ENCODE data around the gene FRK. TPM values are rescaled to one million over a fixed set of nuclear protein-coding genes. Genes with fewer than 3 reads are reported as not detected.
A peak's percentile ranks its signal among the peaks of the same experiment; 100 is the strongest.
"Not testable (repeated sequence)": the region's sequence is repeated elsewhere in the genome, so short reads cannot be mapped to it uniquely, and the experiment has no call there.

The FRK gene
- total RNA-seq, 1 experiment from 2014 or later: 2.9 TPM

GRCh38 chr6:116074732-116075390 is 14.2 kb upstream of the FRK start:
- DNase-seq (ENCODE audit: low read depth): peak; percentile 29

- peak; percentile 79 for DNase-seq (ENCODE audit: low read depth)
Observed at GRCh38 chr6:116073765-116074440, 13.2 kb upstream of the FRK start.

- no peak for DNase-seq (ENCODE audit: low read depth)
Observed at GRCh38 chr6:116072368-116072767, 11.7 kb upstream of the FRK start.

GRCh38 chr6:116070616-116071389 is 10.1 kb upstream of the FRK start:
- DNase-seq (ENCODE audit: low read depth): no peak

- no peak for DNase-seq (ENCODE audit: low read depth)
Observed at GRCh38 chr6:116070101-116070500, 9.4 kb upstream of the FRK start.

GRCh38 chr6:116066789-116067188 is 6.1 kb upstream of the FRK start:
- DNase-seq (ENCODE audit: low read depth): no peak

GRCh38 chr6:116064666-116065065 is 4.0 kb upstream of the FRK start:
- no peak for DNase-seq (ENCODE audit: low read depth)

- no peak for DNase-seq (ENCODE audit: low read depth)
Observed at GRCh38 chr6:116062496-116062895, 1.8 kb upstream of the FRK start.

- peak; percentile 45 for DNase-seq (ENCODE audit: low read depth)
Observed at GRCh38 chr6:116059713-116060571, 749 bp downstream of the FRK start.

- DNase-seq (ENCODE audit: low read depth): no peak
Observed at GRCh38 chr6:116057766-116058165, 2.9 kb downstream of the FRK start.

- DNase-seq (ENCODE audit: low read depth): no peak
Observed at GRCh38 chr6:116055513-116055912, 5.2 kb downstream of the FRK start.

GRCh38 chr6:116051244-116051643 is 9.4 kb downstream of the FRK start:
- DNase-seq (ENCODE audit: low read depth): no peak

- no peak for DNase-seq (ENCODE audit: low read depth)
Observed at GRCh38 chr6:116050737-116051136, 10.0 kb downstream of the FRK start.

- no peak for DNase-seq (ENCODE audit: low read depth)
Observed at GRCh38 chr6:116049321-116049720, 11.4 kb downstream of the FRK start.

GRCh38 chr6:116047173-116047933 is 13.3 kb downstream of the FRK start:
- DNase-seq (ENCODE audit: low read depth): peak; percentile 46

- no peak for DNase-seq (ENCODE audit: low read depth)
Observed at GRCh38 chr6:116046737-116047136, 14.0 kb downstream of the FRK start.

GRCh38 chr6:116046272-116046671 is 14.4 kb downstream of the FRK start:
- not testable (repeated sequence) for DNase-seq (ENCODE audit: low read depth)

- DNase-seq (ENCODE audit: low read depth): no peak
Observed at GRCh38 chr6:116041934-116042333, 18.8 kb downstream of the FRK start.

GRCh38 chr6:116040993-116041392 is 19.7 kb downstream of the FRK start:
- no peak for DNase-seq (ENCODE audit: low read depth)

GRCh38 chr6:116036885-116037284 is 23.8 kb downstream of the FRK start:
- no peak for DNase-seq (ENCODE audit: low read depth)

All from LHCN-M2 (cell line).